ENCODE data around the gene ZNF682. TPM values are rescaled to one million over a fixed set of nuclear protein-coding genes. Genes with fewer than 3 reads are reported as not detected.
A peak's percentile ranks its signal among the peaks of the same experiment; 100 is the strongest.
"Not testable (repeated sequence)": the region's sequence is repeated elsewhere in the genome, so short reads cannot be mapped to it uniquely, and the experiment has no call there.

Gene ZNF682
- total RNA-seq, 1 experiment from 2014 or later = 4.5 TPM

GRCh38 chr19:19959151-19959799, 80.0 kb downstream of the ZNF682 start:
- in situ Hi-C loops (cut with HindIII; ENCODE audit: low pct_unique_long_range_greater_than_20kb, low sequenced_read_pairs); H3K36me3 ChIP-seq (ENCODE audit: control insufficient read depth, insufficient read depth, low read length); ATAC-seq; H3K4me3 ChIP-seq (ENCODE audit: low read depth in 2 of 2, low read length in 2 of 2); BruUV-seq (replicated peaks); H3K9me3 ChIP-seq (ENCODE audit: control insufficient read depth, insufficient read depth, low read depth, low read length); POLR2A ChIA-PET; H3K27me3 ChIP-seq (ENCODE audit: control insufficient read depth, insufficient read depth, low read length); H3K27ac ChIP-seq (ENCODE audit: low read length); CTCF ChIA-PET; intact Hi-C loops (cut with micrococcal nuclease; ENCODE audit: unreplicated experiment); H3K4me1 ChIP-seq (ENCODE audit: control insufficient read depth, insufficient read depth, low read length): not testable (repeated sequence)
- DNase-seq (ENCODE audit: low read depth, low spot score) = peak; percentile 20
- TF ChIP-seq CTCF (IDR thresholded peaks at IDR 0.05) = peak; percentile 79

DNA sequence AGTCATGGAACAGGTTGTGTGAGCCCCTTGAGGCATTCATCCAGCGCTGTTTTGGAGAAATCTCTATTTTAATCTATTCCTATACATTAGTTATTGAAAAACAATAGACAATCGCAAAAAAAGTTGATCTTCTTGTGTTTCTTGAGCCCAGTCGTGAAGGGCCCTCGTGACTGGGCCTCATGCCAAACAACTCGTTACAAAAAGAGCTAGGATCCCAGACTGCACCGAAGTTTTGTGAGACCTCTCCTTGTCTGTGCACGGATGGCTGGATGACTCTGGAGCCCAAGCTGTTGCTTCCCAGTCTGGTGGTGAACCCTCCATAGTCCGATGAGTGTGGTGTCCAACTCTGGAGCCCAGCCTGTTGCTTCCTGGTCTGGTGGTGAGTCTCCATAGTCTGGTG, 81.5 kb downstream of the ZNF682 start:
- H3K36me3 ChIP-seq (ENCODE audit: control insufficient read depth, insufficient read depth, low read length); BruUV-seq (replicated peaks); DNase-seq (ENCODE audit: low read depth, low spot score); intact Hi-C loops (cut with micrococcal nuclease; ENCODE audit: unreplicated experiment); H3K4me3 ChIP-seq (ENCODE audit: low read depth in 2 of 2, low read length in 2 of 2); H3K4me1 ChIP-seq (ENCODE audit: control insufficient read depth, insufficient read depth, low read length); POLR2A ChIA-PET; ATAC-seq; H3K27ac ChIP-seq (ENCODE audit: low read length); H3K27me3 ChIP-seq (ENCODE audit: control insufficient read depth, insufficient read depth, low read length); in situ Hi-C loops (cut with HindIII; ENCODE audit: low pct_unique_long_range_greater_than_20kb, low sequenced_read_pairs); CTCF ChIA-PET; H3K9me3 ChIP-seq (ENCODE audit: control insufficient read depth, insufficient read depth, low read depth, low read length): not testable (repeated sequence)

DNA sequence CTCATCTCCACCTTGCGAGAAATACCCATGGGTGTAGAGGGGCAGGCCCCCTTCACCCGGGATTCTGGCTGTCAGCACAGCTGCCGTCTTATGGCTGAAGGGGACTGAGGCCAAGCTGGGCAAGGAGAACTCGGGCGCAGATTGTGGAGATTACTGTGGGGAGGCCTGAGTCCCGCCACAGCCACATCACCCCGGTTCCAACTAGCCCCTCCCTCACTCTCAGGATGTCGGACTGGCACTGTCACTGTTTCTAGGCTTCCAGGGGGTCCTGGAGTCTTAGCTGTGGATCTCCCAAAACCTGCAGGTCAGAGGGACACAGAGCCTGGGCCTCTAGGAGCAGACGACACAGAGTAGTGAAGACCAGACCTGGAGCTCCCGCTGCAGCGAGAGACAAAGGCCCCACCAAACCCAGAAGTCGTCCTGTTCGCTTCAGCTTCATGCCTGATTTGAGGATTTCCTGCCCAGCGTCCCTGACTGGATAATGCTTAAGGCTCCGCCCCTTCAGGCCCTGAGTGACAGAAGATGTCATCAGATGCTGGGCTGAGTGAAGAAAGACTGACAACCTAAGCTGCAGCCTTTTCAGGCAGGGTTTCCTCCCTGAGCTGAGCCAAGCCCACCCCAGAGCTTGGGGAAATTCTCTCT, 82.8 kb downstream of the ZNF682 start:
- in situ Hi-C loops (cut with HindIII; ENCODE audit: low pct_unique_long_range_greater_than_20kb, low sequenced_read_pairs) (no loop called here), intact Hi-C loops (cut with micrococcal nuclease; ENCODE audit: unreplicated experiment) (no loop called here)
- CTCF ChIA-PET = interaction anchor here (0.6 kb wide), 1 partner anchor 108 kb away, joined by 6 read pairs; no protein-coding TSS in a partner anchor
- no peaks in the 10 kb centered on the region for H3K36me3 ChIP-seq (ENCODE audit: control insufficient read depth, insufficient read depth, low read length)
- H3K9me3 ChIP-seq (ENCODE audit: control insufficient read depth, insufficient read depth, low read depth, low read length) = no peaks in the 10 kb centered on the region
- no TSS peak for BruUV-seq (replicated peaks)
- DNase-seq (ENCODE audit: low read depth, low spot score) = no peak
- TF ChIP-seq SIN3A (IDR thresholded peaks at IDR 0.05; ENCODE audit: borderline replicate concordance, insufficient read depth, low read depth, low read length) (no peak), CTCF (IDR thresholded peaks at IDR 0.05) (no peak), TCF7L2 (IDR thresholded peaks at IDR 0.05; ENCODE audit: low read depth, low read length) (no peak), POLR2AphosphoS5 (IDR thresholded peaks at IDR 0.05; ENCODE audit: low read depth, low read length) (no peak)
- TF ChIP-seq, protein P1, sequence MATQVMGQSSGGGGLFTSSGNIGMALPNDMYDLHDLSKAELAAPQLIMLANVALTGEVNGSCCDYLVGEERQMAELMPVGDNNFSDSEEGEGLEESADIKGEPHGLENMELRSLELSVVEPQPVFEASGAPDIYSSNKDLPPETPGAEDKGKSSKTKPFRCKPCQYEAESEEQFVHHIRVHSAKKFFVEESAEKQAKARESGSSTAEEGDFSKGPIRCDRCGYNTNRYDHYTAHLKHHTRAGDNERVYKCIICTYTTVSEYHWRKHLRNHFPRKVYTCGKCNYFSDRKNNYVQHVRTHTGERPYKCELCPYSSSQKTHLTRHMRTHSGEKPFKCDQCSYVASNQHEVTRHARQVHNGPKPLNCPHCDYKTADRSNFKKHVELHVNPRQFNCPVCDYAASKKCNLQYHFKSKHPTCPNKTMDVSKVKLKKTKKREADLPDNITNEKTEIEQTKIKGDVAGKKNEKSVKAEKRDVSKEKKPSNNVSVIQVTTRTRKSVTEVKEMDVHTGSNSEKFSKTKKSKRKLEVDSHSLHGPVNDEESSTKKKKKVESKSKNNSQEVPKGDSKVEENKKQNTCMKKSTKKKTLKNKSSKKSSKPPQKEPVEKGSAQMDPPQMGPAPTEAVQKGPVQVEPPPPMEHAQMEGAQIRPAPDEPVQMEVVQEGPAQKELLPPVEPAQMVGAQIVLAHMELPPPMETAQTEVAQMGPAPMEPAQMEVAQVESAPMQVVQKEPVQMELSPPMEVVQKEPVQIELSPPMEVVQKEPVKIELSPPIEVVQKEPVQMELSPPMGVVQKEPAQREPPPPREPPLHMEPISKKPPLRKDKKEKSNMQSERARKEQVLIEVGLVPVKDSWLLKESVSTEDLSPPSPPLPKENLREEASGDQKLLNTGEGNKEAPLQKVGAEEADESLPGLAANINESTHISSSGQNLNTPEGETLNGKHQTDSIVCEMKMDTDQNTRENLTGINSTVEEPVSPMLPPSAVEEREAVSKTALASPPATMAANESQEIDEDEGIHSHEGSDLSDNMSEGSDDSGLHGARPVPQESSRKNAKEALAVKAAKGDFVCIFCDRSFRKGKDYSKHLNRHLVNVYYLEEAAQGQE (IDR thresholded peaks at IDR 0.05; ENCODE audit: insufficient read depth in 1 of 2, low read depth in 2 of 2, low read length in 1 of 2) = no peak
- POLR2A ChIA-PET = interaction anchor here (0.6 kb wide), 1 partner anchor 338 kb away, joined by 4 read pairs; the partner anchor contains the start of gene PBX4
- no peak overlapping the region for H3K4me3 ChIP-seq (ENCODE audit: low read depth in 2 of 2, low read length in 2 of 2)
- no peaks in the 10 kb centered on the region for H3K4me1 ChIP-seq (ENCODE audit: control insufficient read depth, insufficient read depth, low read length)
- no peak overlapping the region for H3K27ac ChIP-seq (ENCODE audit: low read length)
- H3K27me3 ChIP-seq (ENCODE audit: control insufficient read depth, insufficient read depth, low read length) = no peaks in the 10 kb centered on the region
- no peak for ATAC-seq

Measured in Panc1 (cell line).